Liver (tissue), 9 donors: ENCODE measurements around the gene PTTG1IP. TPM values are rescaled to one million over a fixed set of nuclear protein-coding genes. Genes with fewer than 3 reads are reported as not detected.

Experiments used
- DNase-seq: peaks from one replicate; pipeline ENCODE4 v3.0.0-alpha.2; 2017; ENCODE audit warnings: low spot score
- H3K27ac ChIP-seq, 2 donors: one replicate each; pipeline ENCODE4 v1.7.0; 2013; ENCODE audit warnings: inconsistent platforms in 2 of 2, low read length in 2 of 2, control low read depth in 1 of 2, low read depth in 1 of 2, mild to moderate bottlenecking in 1 of 2
- H3K27me3 ChIP-seq, 4 donors: one replicate each; pipeline versions ENCODE4 v1.6.1 to v1.7.0; 2013; ENCODE audit warnings: low read length in 3 of 4, inconsistent platforms in 1 of 4, mild to moderate bottlenecking in 1 of 4, moderate library complexity in 1 of 4; ENCODE audit not compliant: control insufficient read depth in 4 of 4, insufficient read depth in 4 of 4
- H3K36me3 ChIP-seq, 4 donors: one replicate each; pipeline versions ENCODE4 v1.6.1 to v1.7.0; 2013; ENCODE audit warnings: low read length in 3 of 4, mild to moderate bottlenecking in 3 of 4, low read depth in 1 of 4, moderate library complexity in 1 of 4; ENCODE audit not compliant: control insufficient read depth in 4 of 4, insufficient read depth in 3 of 4
- H3K4me1 ChIP-seq, 4 donors: one replicate each; pipeline versions ENCODE4 v1.6.1 to v1.7.0; 2013; ENCODE audit warnings: low read length in 3 of 4, mild to moderate bottlenecking in 3 of 4, moderate library complexity in 1 of 4; ENCODE audit not compliant: control insufficient read depth in 4 of 4, insufficient read depth in 4 of 4
- H3K4me3 ChIP-seq, 3 donors: one replicate each; pipeline versions ENCODE4 v1.6.1 to v1.7.0; 2013; ENCODE audit warnings: low read length in 3 of 3, control low read depth in 1 of 3, low read depth in 1 of 3, mild to moderate bottlenecking in 1 of 3
- H3K9ac ChIP-seq, 2 donors: one replicate each; pipeline ENCODE4 v1.7.0; 2013; ENCODE audit warnings: low read length in 2 of 2, mild to moderate bottlenecking in 2 of 2, moderate library complexity in 2 of 2, control low read depth in 1 of 2, low read depth in 1 of 2
- H3K9me3 ChIP-seq, 4 donors: one replicate each; pipeline versions ENCODE4 v1.6.1 to v1.7.0; 2013; ENCODE audit warnings: low read length in 3 of 4; ENCODE audit not compliant: control insufficient read depth in 4 of 4
- ATF3 ChIP-seq: IDR thresholded peaks from 2 replicates; pipeline ENCODE4 v1.6.1; 2016; ENCODE audit warnings: antibody characterized with exemption
- EGR1 ChIP-seq, 2 donors: IDR thresholded peaks; 2 replicates each; pipeline ENCODE4 v1.6.1; 2016 to 2018; ENCODE audit warnings: antibody characterized with exemption in 2 of 2, low read depth in 2 of 2
- FOXA1 ChIP-seq: IDR thresholded peaks from 2 replicates; pipeline ENCODE4 v1.6.1; 2016; ENCODE audit warnings: antibody characterized with exemption
- FOXA2 ChIP-seq: IDR thresholded peaks from 2 replicates; pipeline ENCODE4 v1.6.1; 2016; ENCODE audit warnings: antibody characterized with exemption
- GABPA ChIP-seq, 2 donors: IDR thresholded peaks in 1 of 2; conservative IDR thresholded peaks in 1 of 2; 2 replicates each; pipeline ENCODE4 v1.6.1; 2016; ENCODE audit warnings: antibody characterized with exemption in 2 of 2, mild to moderate bottlenecking in 1 of 2, moderate library complexity in 1 of 2
- HNF4A ChIP-seq, 2 donors: conservative IDR thresholded peaks; 2 replicates each; pipeline ENCODE4 v1.6.1; 2016; ENCODE audit warnings: antibody characterized with exemption in 2 of 2, mild to moderate bottlenecking in 2 of 2
- HNF4G ChIP-seq: IDR thresholded peaks from 2 replicates; pipeline ENCODE4 v1.6.1; 2016; ENCODE audit warnings: antibody characterized with exemption
- JUND ChIP-seq, 2 donors: IDR thresholded peaks; 2 replicates each; pipeline ENCODE4 v1.6.1; 2016; ENCODE audit warnings: antibody characterized with exemption in 2 of 2
- MAX ChIP-seq: IDR thresholded peaks from 2 replicates; pipeline ENCODE4 v1.6.1; 2016; ENCODE audit warnings: antibody characterized with exemption
- NR2F2 ChIP-seq: IDR thresholded peaks from 2 replicates; pipeline ENCODE4 v1.6.1; 2016; ENCODE audit warnings: antibody characterized with exemption
- RAD21 ChIP-seq, 2 donors: IDR thresholded peaks; 2 replicates each; pipeline ENCODE4 v1.6.1; 2016; ENCODE audit warnings: antibody characterized with exemption in 2 of 2, mild to moderate bottlenecking in 2 of 2
- RXRA ChIP-seq, 2 donors: IDR thresholded peaks; 2 replicates each; pipeline ENCODE4 v1.6.1; 2017 to 2018; ENCODE audit warnings: antibody characterized with exemption in 2 of 2, mild to moderate bottlenecking in 1 of 2
- SP1 ChIP-seq: IDR thresholded peaks from 2 replicates; pipeline ENCODE4 v1.6.1; 2018; ENCODE audit warnings: antibody characterized with exemption, mild to moderate bottlenecking
- TAF1 ChIP-seq: conservative IDR thresholded peaks from 2 replicates; pipeline ENCODE4 v1.6.1; 2016; ENCODE audit warnings: antibody characterized with exemption, mild to moderate bottlenecking
- YY1 ChIP-seq: IDR thresholded peaks from 2 replicates; pipeline ENCODE4 v1.6.1; 2016; ENCODE audit warnings: antibody characterized with exemption, mild to moderate bottlenecking
- WGBS: extraction: QIAGEN DNeasy Blood & Tissue Kit; methylation state at CpG from one replicate; pipeline ENCODE4 v1.1.7; 2013; 5-methylcytosine and 5-hydroxymethylcytosine counted together
- polyA plus RNA-seq, 2 donors: library from polyadenylated mRNA; stranded (reverse) in 1 of 2; unstranded in 1 of 2; fragments of 200-250 nt in 1 of 2; fragments of >200 nt in 1 of 2; fragmentation: Nextera tagmentation in 1 of 2; extraction: Ambion mirVana in 1 of 2; gene quantifications; one replicate each; pipeline versions ENCODE4 v1.2.1 to v1.2.3, GENCODE V29; 2013 to 2015
- total RNA-seq, 2 donors: library from RNA; depleted of rRNA; stranded (reverse); fragments of >200 nt; gene quantifications; one replicate each; pipeline ENCODE4 v1.2.3, GENCODE V29; 2014
- TF ChIP-seq, protein P1 (sequence below): fragments of 150-350 bp; IDR thresholded peaks from 2 replicates; pipeline ENCODE4 v1.5.1; 2017; ENCODE audit warnings: improper control_type of control experiment, low read depth, low read length; ENCODE audit not compliant: missing input control
- TF ChIP-seq, protein P2 (sequence below): IDR thresholded peaks from 2 replicates; pipeline ENCODE4 v1.6.1; 2016; ENCODE audit warnings: antibody characterized with exemption, mild to moderate bottlenecking
- donor health status: healthy.
- donor health status: healthy.
- donor health status: healthy.
- donor health status: healthy.
- donor health status: healthy.

Gene PTTG1IP
- total and polyA plus RNA-seq, 4 donors, result 62.0 to 94.0 (median 79.8) TPM

DNA sequence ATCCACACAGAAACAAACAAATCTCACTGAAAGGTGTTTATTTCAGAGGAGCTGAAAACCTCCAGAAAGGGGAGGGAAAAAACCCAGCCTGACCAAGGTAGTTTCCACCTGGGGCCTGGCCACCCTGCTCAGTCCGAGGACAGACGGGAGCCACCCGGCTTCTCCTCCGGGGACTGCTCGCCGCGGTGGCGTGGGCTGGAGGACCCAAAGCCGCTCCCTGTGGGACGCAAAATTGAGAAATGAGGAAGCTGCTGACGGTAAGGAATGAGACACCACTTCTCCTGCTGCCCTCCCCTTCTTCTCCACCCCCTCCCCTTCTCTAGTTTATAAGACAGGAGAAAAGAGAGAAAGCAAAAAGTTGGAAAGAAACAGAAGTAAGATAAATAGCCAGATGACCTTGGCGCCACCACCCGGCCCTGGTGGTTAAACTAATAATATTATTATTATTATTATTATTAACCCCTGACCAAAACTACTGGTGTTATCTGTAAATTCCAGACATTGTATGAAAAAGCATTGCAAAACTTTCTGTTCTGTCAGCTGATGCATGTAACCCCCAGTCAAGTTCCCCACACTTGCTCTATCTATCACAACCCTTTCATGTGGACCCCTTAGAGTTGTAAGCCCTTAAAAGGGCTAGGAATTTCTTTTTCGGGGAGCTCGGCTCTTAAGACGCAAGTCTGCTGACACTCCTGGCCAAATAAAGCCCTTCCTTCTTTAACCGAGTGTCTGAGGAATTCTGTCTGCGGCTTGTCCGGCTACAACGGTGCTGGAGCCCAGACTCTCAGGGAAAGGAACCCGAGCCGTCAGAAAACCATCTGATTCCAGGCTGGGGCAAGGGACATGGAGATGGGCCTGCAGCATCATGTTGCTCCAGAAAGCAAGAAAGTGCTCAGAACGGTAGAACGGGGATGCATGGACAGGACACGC lies 34.7 kb upstream of the PTTG1IP start:
- TF ChIP-seq MAX, result no peak
- TF ChIP-seq ATF3, result no peak
- no peak for TF ChIP-seq RAD21 (IDR thresholded peaks at IDR 0.05)
- TF ChIP-seq HNF4A (conservative IDR thresholded peaks at IDR 0.05), result no peak
- TF ChIP-seq SP1, result no peak
- TF ChIP-seq HNF4G, result no peak
- TF ChIP-seq, protein P1, sequence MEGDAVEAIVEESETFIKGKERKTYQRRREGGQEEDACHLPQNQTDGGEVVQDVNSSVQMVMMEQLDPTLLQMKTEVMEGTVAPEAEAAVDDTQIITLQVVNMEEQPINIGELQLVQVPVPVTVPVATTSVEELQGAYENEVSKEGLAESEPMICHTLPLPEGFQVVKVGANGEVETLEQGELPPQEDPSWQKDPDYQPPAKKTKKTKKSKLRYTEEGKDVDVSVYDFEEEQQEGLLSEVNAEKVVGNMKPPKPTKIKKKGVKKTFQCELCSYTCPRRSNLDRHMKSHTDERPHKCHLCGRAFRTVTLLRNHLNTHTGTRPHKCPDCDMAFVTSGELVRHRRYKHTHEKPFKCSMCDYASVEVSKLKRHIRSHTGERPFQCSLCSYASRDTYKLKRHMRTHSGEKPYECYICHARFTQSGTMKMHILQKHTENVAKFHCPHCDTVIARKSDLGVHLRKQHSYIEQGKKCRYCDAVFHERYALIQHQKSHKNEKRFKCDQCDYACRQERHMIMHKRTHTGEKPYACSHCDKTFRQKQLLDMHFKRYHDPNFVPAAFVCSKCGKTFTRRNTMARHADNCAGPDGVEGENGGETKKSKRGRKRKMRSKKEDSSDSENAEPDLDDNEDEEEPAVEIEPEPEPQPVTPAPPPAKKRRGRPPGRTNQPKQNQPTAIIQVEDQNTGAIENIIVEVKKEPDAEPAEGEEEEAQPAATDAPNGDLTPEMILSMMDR, result no peak
- TF ChIP-seq TAF1, result no peak
- TF ChIP-seq JUND (IDR thresholded peaks at IDR 0.05), result no peak
- TF ChIP-seq GABPA (IDR thresholded peaks at IDR 0.05 in 1 of 2, conservative IDR thresholded peaks at IDR 0.05 in 1 of 2), result no peak
- TF ChIP-seq RXRA (IDR thresholded peaks at IDR 0.05), result no peak
- no peak for TF ChIP-seq FOXA1
- no peak for TF ChIP-seq EGR1 (IDR thresholded peaks at IDR 0.05; ENCODE audit: low read depth in 2 of 2)
- no peak for TF ChIP-seq NR2F2
- no peak for TF ChIP-seq FOXA2
- TF ChIP-seq, protein P2, sequence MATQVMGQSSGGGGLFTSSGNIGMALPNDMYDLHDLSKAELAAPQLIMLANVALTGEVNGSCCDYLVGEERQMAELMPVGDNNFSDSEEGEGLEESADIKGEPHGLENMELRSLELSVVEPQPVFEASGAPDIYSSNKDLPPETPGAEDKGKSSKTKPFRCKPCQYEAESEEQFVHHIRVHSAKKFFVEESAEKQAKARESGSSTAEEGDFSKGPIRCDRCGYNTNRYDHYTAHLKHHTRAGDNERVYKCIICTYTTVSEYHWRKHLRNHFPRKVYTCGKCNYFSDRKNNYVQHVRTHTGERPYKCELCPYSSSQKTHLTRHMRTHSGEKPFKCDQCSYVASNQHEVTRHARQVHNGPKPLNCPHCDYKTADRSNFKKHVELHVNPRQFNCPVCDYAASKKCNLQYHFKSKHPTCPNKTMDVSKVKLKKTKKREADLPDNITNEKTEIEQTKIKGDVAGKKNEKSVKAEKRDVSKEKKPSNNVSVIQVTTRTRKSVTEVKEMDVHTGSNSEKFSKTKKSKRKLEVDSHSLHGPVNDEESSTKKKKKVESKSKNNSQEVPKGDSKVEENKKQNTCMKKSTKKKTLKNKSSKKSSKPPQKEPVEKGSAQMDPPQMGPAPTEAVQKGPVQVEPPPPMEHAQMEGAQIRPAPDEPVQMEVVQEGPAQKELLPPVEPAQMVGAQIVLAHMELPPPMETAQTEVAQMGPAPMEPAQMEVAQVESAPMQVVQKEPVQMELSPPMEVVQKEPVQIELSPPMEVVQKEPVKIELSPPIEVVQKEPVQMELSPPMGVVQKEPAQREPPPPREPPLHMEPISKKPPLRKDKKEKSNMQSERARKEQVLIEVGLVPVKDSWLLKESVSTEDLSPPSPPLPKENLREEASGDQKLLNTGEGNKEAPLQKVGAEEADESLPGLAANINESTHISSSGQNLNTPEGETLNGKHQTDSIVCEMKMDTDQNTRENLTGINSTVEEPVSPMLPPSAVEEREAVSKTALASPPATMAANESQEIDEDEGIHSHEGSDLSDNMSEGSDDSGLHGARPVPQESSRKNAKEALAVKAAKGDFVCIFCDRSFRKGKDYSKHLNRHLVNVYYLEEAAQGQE, result no peak
- no peak for TF ChIP-seq YY1
- DNase-seq, result no peak
- Histone ChIP-seq H3K9me3 (no peaks in the 10 kb centered on the region), H3K4me1 (peaks cover 23 to 35% (median 30%) of the 10 kb centered on the region in 4 donors), H3K4me3 (no peak overlapping the region), H3K27ac (peak overlapping the region in 1 of 2 donors; percentile 13), H3K27me3 (no peaks in the 10 kb centered on the region), H3K36me3 (no peaks in the 10 kb centered on the region), H3K9ac (no peak overlapping the region)
- WGBS, result 76% methylated on average over 25 of the region's 25 CpGs
